IMR-90 (cell line): ENCODE measurements around the gene DNTT. TPM values are rescaled to one million over a fixed set of nuclear protein-coding genes. Genes with fewer than 3 reads are reported as not detected.

Experiments
- ATAC-seq: fragments of 200-7000 bp; cut with Tn5 transposase; 2 replicates; pipeline ENCODE4 v1.9.1; 2020; ENCODE audit warnings: low read depth, mild to moderate bottlenecking, moderate library complexity
- BruUV-seq: library from RNA; stranded (reverse); fragments of 400-500 nt; replicated peaks from 2 replicates; lab custom pipeline; 2021; lab: Mats Ljungman, UMichigan
- CTCF ChIA-PET: fragments of 300-600 bp; formaldehyde crosslinking; extraction: SDS; loops from one replicate; lab custom pipeline; 2021; ENCODE audit warnings: antibody characterized with exemption; lab: Yijun Ruan, JAX
- POLR2A ChIA-PET: fragments of 300-600 bp; sonication (Branson Sonifier 250); formaldehyde crosslinking; loops from one replicate; lab custom pipeline; 2022; ENCODE audit warnings: antibody characterized with exemption; ENCODE audit not compliant: unreplicated experiment; lab: Charles Lee
- DNase-seq: peaks from one replicate; pipeline ENCODE4 v3.0.0; 2013
- H2AFZ ChIP-seq: replicated peaks from 2 replicates; pipeline ENCODE3; 2013; ENCODE audit warnings: low read length, mild to moderate bottlenecking; ENCODE audit not compliant: poor library complexity
- H2AK5ac ChIP-seq: 2 replicates; pipeline ENCODE4 v1.6.1; 2013; ENCODE audit warnings: low read depth, low read length, inconsistent platforms
- H2AK9ac ChIP-seq: replicated peaks from 2 replicates; pipeline ENCODE3; 2013; ENCODE audit warnings: mild to moderate bottlenecking, low read depth, low read length, moderate library complexity; ENCODE audit not compliant: poor library complexity
- H2BK120ac ChIP-seq: 2 replicates; pipeline ENCODE4 v1.6.1; 2013; ENCODE audit warnings: low read depth, low read length, inconsistent platforms
- H2BK15ac ChIP-seq: 3 replicates; pipeline ENCODE4 v1.6.1; 2013; ENCODE audit warnings: low read depth, low read length, inconsistent platforms
- H2BK20ac ChIP-seq: 2 replicates; pipeline ENCODE4 v1.6.1; 2013; ENCODE audit warnings: low read depth, mild to moderate bottlenecking, inconsistent platforms, low read length, moderate library complexity
- H2BK5ac ChIP-seq: 2 replicates; pipeline ENCODE4 v1.6.1; 2013; ENCODE audit warnings: mild to moderate bottlenecking, low read depth, low read length, inconsistent platforms; ENCODE audit not compliant: poor library complexity, severe bottlenecking
- H3K14ac ChIP-seq: replicated peaks from 2 replicates; pipeline ENCODE4 v1.6.1; 2013; ENCODE audit warnings: low read depth, low read length, inconsistent platforms
- H3K18ac ChIP-seq: 2 replicates; pipeline ENCODE4 v1.6.1; 2013; ENCODE audit warnings: low read depth, low read length, control low read depth
- H3K23ac ChIP-seq: 2 replicates; pipeline ENCODE4 v1.6.1; 2013; ENCODE audit warnings: low read depth, low read length, inconsistent platforms
- H3K27ac ChIP-seq: 2 replicates; pipeline ENCODE4 v1.5.1; 2013; ENCODE audit warnings: mild to moderate bottlenecking, control low read depth, low read length; ENCODE audit not compliant: insufficient read depth
- H3K27me3 ChIP-seq: 2 replicates; pipeline ENCODE4 v1.6.1; 2013; ENCODE audit warnings: low read length; ENCODE audit not compliant: control insufficient read depth, insufficient read depth
- H3K36me3 ChIP-seq: 2 replicates; pipeline ENCODE4 v1.6.1; 2013; ENCODE audit warnings: low read length, mixed read lengths; ENCODE audit not compliant: control insufficient read depth, insufficient read depth
- H3K4ac ChIP-seq: 2 replicates; pipeline ENCODE4 v1.6.1; 2013; ENCODE audit warnings: low read depth, low read length, inconsistent platforms
- H3K4me1 ChIP-seq: 2 replicates; pipeline ENCODE4 v1.6.1; 2013; ENCODE audit warnings: low read length, mixed read lengths; ENCODE audit not compliant: control insufficient read depth, insufficient read depth
- H3K4me2 ChIP-seq: 2 replicates; pipeline ENCODE4 v1.6.1; 2013; ENCODE audit warnings: low read depth, mild to moderate bottlenecking, control low read depth, low read length, moderate library complexity
- H3K4me3 ChIP-seq: 2 replicates; pipeline ENCODE4 v1.5.1; 2013; ENCODE audit warnings: low read depth, mild to moderate bottlenecking, control low read depth, low read length, moderate library complexity; ENCODE audit not compliant: insufficient read depth
- H3K56ac ChIP-seq: 2 replicates; pipeline ENCODE4 v1.6.1; 2013; ENCODE audit warnings: low read length, inconsistent platforms; ENCODE audit not compliant: insufficient read depth; ENCODE audit errors: extremely low read depth
- H3K79me1 ChIP-seq, 2 experiments: 2 replicates each; pipeline ENCODE4 v1.6.1; 2013; ENCODE audit warnings: low read length in 2 of 2, inconsistent platforms in 1 of 2, low read depth in 1 of 2
- H3K9ac ChIP-seq: 2 replicates; pipeline ENCODE4 v1.6.1; 2013; ENCODE audit warnings: low read depth, low read length, control low read depth
- H3K9me1 ChIP-seq: 2 replicates; pipeline ENCODE4 v1.6.1; 2013; ENCODE audit warnings: low read length, inconsistent platforms; ENCODE audit not compliant: insufficient read depth
- H3K9me3 ChIP-seq: 2 replicates; pipeline ENCODE4 v1.6.1; 2013; ENCODE audit warnings: low read length; ENCODE audit not compliant: control insufficient read depth, insufficient read depth
- H4K20me1 ChIP-seq: 2 replicates; pipeline ENCODE4 v1.6.1; 2013; ENCODE audit warnings: low read length, inconsistent platforms; ENCODE audit not compliant: insufficient read depth
- H4K5ac ChIP-seq: 2 replicates; pipeline ENCODE4 v1.6.1; 2013; ENCODE audit warnings: mild to moderate bottlenecking, low read depth, low read length, control low read depth
- H4K8ac ChIP-seq, 2 experiments: 2 replicates each; pipeline ENCODE4 v1.6.1; 2013; ENCODE audit warnings: low read depth in 2 of 2, low read length in 2 of 2, control low read depth in 1 of 2, inconsistent platforms in 1 of 2
- H4K91ac ChIP-seq: 2 replicates; pipeline ENCODE4 v1.6.1; 2013; ENCODE audit warnings: low read depth, low read length, inconsistent platforms; ENCODE audit not compliant: insufficient read depth
- CEBPB ChIP-seq: IDR thresholded peaks from 2 replicates; pipeline ENCODE4 v1.6.1; 2012; ENCODE audit warnings: low read depth, low read length, improper control_type of control experiment
- ELK1 ChIP-seq: fragments of 150-350 bp; IDR thresholded peaks from 2 replicates; pipeline ENCODE4 v1.6.1; 2016; ENCODE audit warnings: low read depth, mild to moderate bottlenecking, low read length, moderate library complexity, borderline replicate concordance
- FOS ChIP-seq: fragments of 150-350 bp; IDR thresholded peaks from 2 replicates; pipeline ENCODE4 v1.6.1; 2016; ENCODE audit warnings: low read depth, low read length
- MAFK ChIP-seq: IDR thresholded peaks from 2 replicates; pipeline ENCODE4 v1.6.1; 2012; ENCODE audit warnings: low read depth, low read length, improper control_type of control experiment
- MAZ ChIP-seq: IDR thresholded peaks from 2 replicates; pipeline ENCODE4 v1.6.1; 2012; ENCODE audit warnings: low read depth, mild to moderate bottlenecking, low read length, improper control_type of control experiment, moderate library complexity, borderline replicate concordance
- MXI1 ChIP-seq: IDR thresholded peaks from 2 replicates; pipeline ENCODE4 v1.6.1; 2012; ENCODE audit warnings: low read depth, mild to moderate bottlenecking, low read length, moderate library complexity, borderline replicate concordance
- NFE2L2 ChIP-seq: fragments of 150-350 bp; IDR thresholded peaks from 2 replicates; pipeline ENCODE4 v1.6.1; 2016; ENCODE audit warnings: low read depth, mild to moderate bottlenecking, low read length
- POLR2A ChIP-seq: IDR thresholded peaks from 2 replicates; pipeline ENCODE4 v1.6.1; 2012; ENCODE audit warnings: mild to moderate bottlenecking, low read depth, low read length
- RAD21 ChIP-seq: IDR thresholded peaks from 2 replicates; pipeline ENCODE4 v1.6.1; 2012; ENCODE audit warnings: low read length, improper control_type of control experiment
- RFX5 ChIP-seq: IDR thresholded peaks from 2 replicates; pipeline ENCODE4 v1.8.0; 2012; ENCODE audit warnings: low read depth, mild to moderate bottlenecking, low read length, moderate library complexity
- SMC3 ChIP-seq: fragments of 150-350 bp; IDR thresholded peaks from 2 replicates; pipeline ENCODE4 v1.6.1; 2016; ENCODE audit warnings: low read depth, mild to moderate bottlenecking, antibody characterized with exemption, low read length, moderate library complexity
- WGBS, 2 experiments: methylation state at CpG; one replicate each; pipeline versions ENCODE4 v1.1.5 to v1.1.7; 2013; ENCODE audit warnings: missing lambda C conversion rate in 2 of 2; ENCODE audit not compliant: insufficient read length in 1 of 2; ENCODE audit errors: extremely low coverage in 2 of 2; 5-methylcytosine and 5-hydroxymethylcytosine counted together
- dilution Hi-C: fragments of 300-500 bp; cut with HindIII; formaldehyde crosslinking; loops from one replicate; pipeline ENCODE4 v1.14.3; 2018; ENCODE audit warnings: low sequenced_read_pairs; ENCODE audit not compliant: unreplicated experiment
- in situ Hi-C: fragments of 300-500 bp; cut with MboI; formaldehyde crosslinking; loops from 3 replicates; pipeline ENCODE4 v1.14.3; 2019; ENCODE audit warnings: low sequenced_read_pairs, inconsistent platforms, mixed read lengths
- intact Hi-C: fragments of 100-400 bp; cut with micrococcal nuclease; formaldehyde crosslinking; loops from 2 replicates; pipeline ENCODE4 v1.10.0; 2022
- polyA plus RNA-seq, 3 experiments: library from polyadenylated mRNA; depleted of rRNA; stranded (reverse); fragments of >200 nt; gene quantifications; 2 replicates each; pipeline ENCODE4 v1.2.3, GENCODE V29; 2012; ENCODE audit warnings: low replicate concordance in 1 of 3
- total RNA-seq: library from RNA; depleted of rRNA; stranded (reverse); fragments of >200 nt; gene quantifications from 2 replicates; pipeline ENCODE4 v1.2.3, GENCODE V29; 2012
- TF ChIP-seq, protein P1 (sequence below): fragments of 150-350 bp; IDR thresholded peaks from 2 replicates; pipeline ENCODE4 v1.6.1; 2017; ENCODE audit warnings: mild to moderate bottlenecking, antibody characterized with exemption, low read length, low read depth
- TF ChIP-seq, protein P2 (sequence below): conservative IDR thresholded peaks from 2 replicates; pipeline ENCODE4 v1.5.1; 2012; ENCODE audit warnings: mild to moderate bottlenecking, low read depth, low read length, improper control_type of control experiment

Gene DNTT
- total and polyA plus RNA-seq, 2 of the 4 experiments (the other 2 are of a cell fraction) = not detected

DNA sequence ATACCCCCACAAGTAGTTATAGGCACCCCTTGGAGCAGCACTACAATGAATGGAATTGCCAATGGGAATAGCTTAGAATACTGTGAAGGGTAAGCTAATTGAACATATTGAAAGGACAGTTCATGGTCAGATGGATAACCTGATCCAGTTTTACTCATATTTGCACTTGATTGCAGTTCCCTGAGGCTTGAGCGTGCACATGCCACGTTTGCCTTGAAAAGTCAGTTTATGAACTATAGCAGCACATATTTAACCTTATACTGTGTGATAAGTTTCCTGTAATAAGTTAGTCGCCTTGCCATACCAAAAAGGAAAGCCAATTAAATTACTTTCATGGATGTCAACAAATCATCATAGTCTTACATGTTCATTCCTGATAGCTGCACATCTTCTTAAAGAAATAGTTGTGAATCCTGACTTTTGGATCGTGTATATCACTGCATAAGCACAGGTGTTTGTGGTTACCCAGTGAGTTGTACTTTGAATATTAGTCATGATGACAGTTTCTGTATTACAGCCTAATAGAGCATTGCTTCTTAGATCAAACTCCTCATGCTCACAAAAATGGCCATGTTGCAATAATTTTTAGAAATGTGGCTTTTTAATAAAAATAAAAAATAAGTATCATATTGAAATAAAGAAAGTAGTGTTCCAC lies 21.6 kb downstream of the DNTT start:
- H3K56ac ChIP-seq = no peak overlapping the region
- no peak overlapping the region for H4K8ac ChIP-seq
- no peak overlapping the region for H3K4me2 ChIP-seq
- H3K9me3 ChIP-seq = no peaks in the 10 kb centered on the region
- no peak overlapping the region for H3K18ac ChIP-seq
- no peaks in the 10 kb centered on the region for H3K79me1 ChIP-seq
- no CpG with 5 or more reads among the region's 4 CpGs for WGBS, 2 experiments
- H2BK5ac ChIP-seq = no peak overlapping the region
- H4K91ac ChIP-seq = no peak overlapping the region
- H3K27ac ChIP-seq = no peak overlapping the region
- in situ Hi-C loops (no loop called here), dilution Hi-C loops (no loop called here), intact Hi-C loops (no loop called here)
- no peak overlapping the region for H3K4me3 ChIP-seq
- no peaks in the 10 kb centered on the region for H3K9me1 ChIP-seq
- no peak overlapping the region for H3K9ac ChIP-seq
- ATAC-seq (no peak), DNase-seq (no peak)
- H2BK20ac ChIP-seq = no peak overlapping the region
- BruUV-seq = no TSS peak
- no peak overlapping the region for H2AFZ ChIP-seq
- H4K20me1 ChIP-seq = no peaks in the 10 kb centered on the region
- no peak overlapping the region for H2BK15ac ChIP-seq
- no peaks in the 10 kb centered on the region for H3K4me1 ChIP-seq
- no peak overlapping the region for H3K23ac ChIP-seq
- H2AK5ac ChIP-seq = no peak overlapping the region
- H3K27me3 ChIP-seq = no peaks in the 10 kb centered on the region
- H2AK9ac ChIP-seq = no peak overlapping the region
- H3K14ac ChIP-seq = no peak overlapping the region
- H3K4ac ChIP-seq = no peak overlapping the region
- ChIA-PET POLR2A (no interaction called here), CTCF (no interaction called here)
- no peak for TF ChIP-seq RAD21
- no peak for TF ChIP-seq SMC3
- no peak for TF ChIP-seq MAFK
- no peak for TF ChIP-seq MAZ
- TF ChIP-seq NFE2L2 = no peak
- TF ChIP-seq, protein P1, sequence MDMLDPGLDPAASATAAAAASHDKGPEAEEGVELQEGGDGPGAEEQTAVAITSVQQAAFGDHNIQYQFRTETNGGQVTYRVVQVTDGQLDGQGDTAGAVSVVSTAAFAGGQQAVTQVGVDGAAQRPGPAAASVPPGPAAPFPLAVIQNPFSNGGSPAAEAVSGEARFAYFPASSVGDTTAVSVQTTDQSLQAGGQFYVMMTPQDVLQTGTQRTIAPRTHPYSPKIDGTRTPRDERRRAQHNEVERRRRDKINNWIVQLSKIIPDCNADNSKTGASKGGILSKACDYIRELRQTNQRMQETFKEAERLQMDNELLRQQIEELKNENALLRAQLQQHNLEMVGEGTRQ = no peak
- TF ChIP-seq, protein P2, sequence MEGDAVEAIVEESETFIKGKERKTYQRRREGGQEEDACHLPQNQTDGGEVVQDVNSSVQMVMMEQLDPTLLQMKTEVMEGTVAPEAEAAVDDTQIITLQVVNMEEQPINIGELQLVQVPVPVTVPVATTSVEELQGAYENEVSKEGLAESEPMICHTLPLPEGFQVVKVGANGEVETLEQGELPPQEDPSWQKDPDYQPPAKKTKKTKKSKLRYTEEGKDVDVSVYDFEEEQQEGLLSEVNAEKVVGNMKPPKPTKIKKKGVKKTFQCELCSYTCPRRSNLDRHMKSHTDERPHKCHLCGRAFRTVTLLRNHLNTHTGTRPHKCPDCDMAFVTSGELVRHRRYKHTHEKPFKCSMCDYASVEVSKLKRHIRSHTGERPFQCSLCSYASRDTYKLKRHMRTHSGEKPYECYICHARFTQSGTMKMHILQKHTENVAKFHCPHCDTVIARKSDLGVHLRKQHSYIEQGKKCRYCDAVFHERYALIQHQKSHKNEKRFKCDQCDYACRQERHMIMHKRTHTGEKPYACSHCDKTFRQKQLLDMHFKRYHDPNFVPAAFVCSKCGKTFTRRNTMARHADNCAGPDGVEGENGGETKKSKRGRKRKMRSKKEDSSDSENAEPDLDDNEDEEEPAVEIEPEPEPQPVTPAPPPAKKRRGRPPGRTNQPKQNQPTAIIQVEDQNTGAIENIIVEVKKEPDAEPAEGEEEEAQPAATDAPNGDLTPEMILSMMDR = no peak
- no peak for TF ChIP-seq ELK1
- no peak for TF ChIP-seq POLR2A
- no peak for TF ChIP-seq RFX5
- TF ChIP-seq CEBPB = no peak
- no peak for TF ChIP-seq MXI1
- TF ChIP-seq FOS = no peak
- no peak overlapping the region for H2BK120ac ChIP-seq
- no peaks in the 10 kb centered on the region for H3K36me3 ChIP-seq
- H4K5ac ChIP-seq = no peak overlapping the region
